Measurements from ENCODE around the gene SLC37A1.

SLC37A1 gene

DNA sequence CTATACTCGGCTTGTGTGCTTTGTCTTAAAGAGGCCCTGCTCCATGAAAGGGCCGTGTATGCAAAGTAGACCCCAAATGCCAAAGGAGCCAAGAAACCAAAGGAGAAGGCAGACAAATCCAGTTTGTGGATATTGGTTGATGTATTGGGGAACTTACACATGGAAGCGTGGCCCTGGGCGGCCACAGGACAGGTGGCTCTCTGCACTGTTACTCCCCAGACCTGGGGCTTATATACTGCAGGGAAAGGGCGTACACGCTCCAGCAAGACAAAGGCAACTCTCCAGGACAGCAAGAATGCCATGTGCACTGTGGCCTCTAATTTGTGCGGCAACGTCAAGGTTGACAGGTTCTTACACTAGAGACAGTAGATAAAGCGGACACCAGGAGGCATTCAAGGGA, 42.4 kb upstream of the SLC37A1 start:
- H3K9me3 ChIP-seq (ENCODE audit: control insufficient read depth, low read length) = no peaks in the 10 kb centered on the region
- peaks cover 9% of the 10 kb centered on the region for H3K4me1 ChIP-seq (ENCODE audit: control insufficient read depth, insufficient read depth, low read length, poor library complexity, severe bottlenecking)
- H3K36me3 ChIP-seq (ENCODE audit: control insufficient read depth, insufficient read depth, low read length) = no peaks in the 10 kb centered on the region
- no peak overlapping the region for H3K27ac ChIP-seq (ENCODE audit: low read depth, low read length, severe bottlenecking)
- no peak overlapping the region for H3K4me3 ChIP-seq (ENCODE audit: extremely low read depth, insufficient read depth, low read length, poor library complexity, severe bottlenecking)
- WGBS, 2 experiments (ENCODE audit: insufficient coverage in 2 of 2) = 90 to 95% methylated on average over 8 to 9 of the region's 9 CpGs

DNA sequence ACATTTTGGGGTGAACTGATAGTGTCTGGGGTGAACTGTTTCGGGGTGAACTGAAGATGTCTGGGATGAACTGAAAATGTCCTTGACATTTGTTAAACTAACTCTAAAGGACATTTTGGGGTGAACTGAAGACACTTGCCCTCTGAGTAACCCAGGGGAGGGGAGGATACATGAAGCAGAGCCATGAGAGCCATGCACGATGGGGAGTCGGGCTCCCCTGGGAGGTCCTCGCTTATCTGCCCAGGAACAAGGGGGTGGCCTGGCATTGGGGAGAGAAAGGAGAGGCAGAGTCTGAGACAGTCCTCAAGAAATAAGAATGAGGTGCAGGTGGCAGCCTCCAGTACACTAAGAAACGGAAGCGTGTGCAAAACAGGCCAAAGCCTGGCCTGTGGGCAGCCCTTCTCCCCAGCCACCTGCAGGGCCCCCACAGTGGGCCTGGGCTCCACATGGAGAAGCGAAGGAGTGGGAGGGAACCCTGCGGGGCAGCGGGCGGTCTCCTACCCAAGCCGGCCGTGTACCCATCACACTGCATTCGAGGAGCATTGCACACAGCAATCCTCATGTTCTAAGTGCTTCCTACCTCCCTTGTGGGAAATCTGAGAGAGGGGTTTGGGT, 41.8 kb upstream of the SLC37A1 start:
- WGBS, 2 experiments (ENCODE audit: insufficient coverage in 2 of 2) = 91 to 94% methylated on average over 6 to 8 of the region's 13 CpGs
- Histone ChIP-seq H3K36me3 (ENCODE audit: control insufficient read depth, insufficient read depth, low read length) (no peaks in the 10 kb centered on the region), H3K4me1 (ENCODE audit: control insufficient read depth, insufficient read depth, low read length, poor library complexity, severe bottlenecking) (peaks cover 9% of the 10 kb centered on the region), H3K9me3 (ENCODE audit: control insufficient read depth, low read length) (no peaks in the 10 kb centered on the region), H3K27ac (ENCODE audit: low read depth, low read length, severe bottlenecking) (no peak overlapping the region), H3K4me3 (ENCODE audit: extremely low read depth, insufficient read depth, low read length, poor library complexity, severe bottlenecking) (no peak overlapping the region)

DNA sequence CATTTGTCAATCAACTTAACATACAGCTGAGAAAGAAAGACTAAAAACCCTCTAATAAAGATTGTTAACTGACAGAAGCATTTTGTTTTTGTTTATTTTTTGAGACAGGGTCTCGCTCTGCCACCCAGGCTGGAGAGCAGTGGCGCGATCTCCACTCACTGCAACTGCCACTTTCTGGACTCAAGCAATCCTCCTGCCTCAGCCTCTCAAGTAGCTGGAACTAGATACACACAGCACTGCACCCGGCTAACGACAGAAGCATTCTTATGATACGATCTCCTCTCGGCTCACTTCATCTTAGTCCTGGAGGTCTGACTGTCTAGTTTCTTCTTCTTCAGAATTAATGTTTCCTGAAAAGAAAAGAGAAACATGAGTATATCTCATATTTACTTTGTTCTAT, 41.1 kb upstream of the SLC37A1 start:
- H3K4me1 ChIP-seq (ENCODE audit: control insufficient read depth, insufficient read depth, low read length, poor library complexity, severe bottlenecking) = peaks cover 9% of the 10 kb centered on the region
- H3K27ac ChIP-seq (ENCODE audit: low read depth, low read length, severe bottlenecking) = no peak overlapping the region
- no peak overlapping the region for H3K4me3 ChIP-seq (ENCODE audit: extremely low read depth, insufficient read depth, low read length, poor library complexity, severe bottlenecking)
- no peaks in the 10 kb centered on the region for H3K36me3 ChIP-seq (ENCODE audit: control insufficient read depth, insufficient read depth, low read length)
- WGBS, 2 experiments (ENCODE audit: insufficient coverage in 2 of 2) = 86 to 87% methylated on average over 6 of the region's 7 CpGs
- H3K9me3 ChIP-seq (ENCODE audit: control insufficient read depth, low read length) = no peaks in the 10 kb centered on the region

DNA sequence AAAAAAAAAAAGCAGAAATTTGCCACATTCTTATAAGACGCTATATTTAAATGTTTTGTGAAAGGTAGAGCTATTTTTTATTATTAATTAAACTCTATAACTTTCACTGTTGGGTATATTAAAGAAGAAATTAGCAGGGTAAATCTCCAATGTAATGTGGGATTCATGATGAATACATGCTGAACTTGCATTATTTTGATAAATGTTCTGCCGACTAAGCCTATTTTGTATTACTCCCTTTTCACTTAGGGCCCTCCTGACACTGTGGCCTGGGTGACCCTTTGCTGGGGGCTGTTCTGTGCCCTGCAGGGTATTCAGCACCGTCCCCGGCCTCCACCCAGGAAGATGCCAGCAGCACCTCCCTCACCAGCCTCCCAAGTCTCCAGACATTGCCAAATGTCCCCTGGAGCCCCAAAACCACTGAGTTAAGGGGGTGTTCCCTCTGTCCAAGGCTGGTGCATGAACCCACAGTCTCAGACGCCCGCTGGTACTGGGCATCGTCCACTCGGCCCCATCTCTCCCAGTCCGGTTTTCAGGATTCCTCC, 40.1 kb upstream of the SLC37A1 start:
- no peaks in the 10 kb centered on the region for H3K36me3 ChIP-seq (ENCODE audit: control insufficient read depth, insufficient read depth, low read length)
- no peaks in the 10 kb centered on the region for H3K9me3 ChIP-seq (ENCODE audit: control insufficient read depth, low read length)
- peaks cover 9% of the 10 kb centered on the region for H3K4me1 ChIP-seq (ENCODE audit: control insufficient read depth, insufficient read depth, low read length, poor library complexity, severe bottlenecking)
- H3K4me3 ChIP-seq (ENCODE audit: extremely low read depth, insufficient read depth, low read length, poor library complexity, severe bottlenecking) = no peak overlapping the region
- no peak overlapping the region for H3K27ac ChIP-seq (ENCODE audit: low read depth, low read length, severe bottlenecking)
- WGBS, 2 experiments (ENCODE audit: insufficient coverage in 2 of 2) = 80 to 86% methylated on average over 6 to 7 of the region's 9 CpGs

DNA sequence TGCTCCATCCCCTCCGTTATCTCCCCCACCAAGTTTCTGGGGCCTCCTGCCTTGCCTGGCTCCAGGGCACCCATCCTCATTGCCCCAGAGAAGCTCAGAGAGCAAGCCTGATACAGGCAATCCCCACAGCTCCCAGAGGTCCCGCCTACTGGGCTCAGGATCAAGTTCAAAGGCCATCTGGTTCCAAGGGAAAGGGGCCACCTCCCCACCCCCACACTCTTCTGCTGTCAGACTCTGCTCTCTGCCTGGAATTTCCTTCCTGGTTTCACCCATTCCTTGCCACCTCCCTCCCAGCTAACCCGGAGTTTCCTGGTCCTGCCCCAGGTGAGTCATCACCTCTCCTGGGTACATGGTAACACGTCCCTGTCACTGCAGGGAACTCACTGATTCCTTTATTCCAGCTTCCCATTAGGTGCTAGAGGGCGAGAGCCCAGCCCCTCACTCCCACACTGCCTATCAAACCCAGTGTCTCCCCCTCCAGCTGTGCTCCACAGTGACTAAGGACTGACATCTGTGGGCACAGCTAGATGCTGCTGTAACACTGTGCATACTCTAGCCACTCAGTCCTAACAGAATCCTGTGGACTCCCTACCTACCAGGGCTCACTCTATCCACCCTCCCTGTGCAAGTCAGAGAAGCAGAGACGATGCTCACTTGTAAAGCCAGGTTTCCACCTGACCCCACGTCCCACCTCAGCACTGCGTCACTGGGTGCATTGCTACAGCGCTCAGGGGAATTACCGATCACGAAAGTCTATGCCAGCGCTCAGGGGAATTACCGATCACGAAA, 39.4 kb upstream of the SLC37A1 start:
- 72 to 73% methylated on average over 12 to 13 of the region's 14 CpGs for WGBS, 2 experiments (ENCODE audit: insufficient coverage in 2 of 2)
- H3K4me3 ChIP-seq (ENCODE audit: extremely low read depth, insufficient read depth, low read length, poor library complexity, severe bottlenecking) = no peak overlapping the region
- peaks cover 9% of the 10 kb centered on the region for H3K4me1 ChIP-seq (ENCODE audit: control insufficient read depth, insufficient read depth, low read length, poor library complexity, severe bottlenecking)
- no peaks in the 10 kb centered on the region for H3K9me3 ChIP-seq (ENCODE audit: control insufficient read depth, low read length)
- no peak overlapping the region for H3K27ac ChIP-seq (ENCODE audit: low read depth, low read length, severe bottlenecking)
- H3K36me3 ChIP-seq (ENCODE audit: control insufficient read depth, insufficient read depth, low read length) = no peaks in the 10 kb centered on the region

DNA sequence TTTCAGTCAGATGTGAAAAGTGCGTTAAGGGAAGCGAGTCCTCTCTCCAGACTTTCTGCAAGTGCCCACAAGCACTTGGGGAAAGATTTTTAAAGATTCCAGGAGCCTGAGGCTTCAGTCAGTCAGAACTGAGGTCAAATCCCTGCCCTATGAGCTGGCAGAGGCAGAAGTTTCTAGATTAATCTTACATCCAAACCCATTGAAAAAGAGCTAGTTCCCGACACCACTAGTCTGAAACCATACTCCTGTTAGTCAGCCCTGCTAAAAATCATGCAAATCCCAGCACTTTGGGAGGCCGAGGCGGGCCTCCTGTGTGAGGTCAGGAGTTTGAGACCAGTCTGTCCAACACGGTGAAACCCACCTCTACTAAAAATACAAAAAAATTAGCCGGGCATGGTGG, 38.6 kb upstream of the SLC37A1 start:
- H3K9me3 ChIP-seq (ENCODE audit: control insufficient read depth, low read length) = no peaks in the 10 kb centered on the region
- peaks cover 9% of the 10 kb centered on the region for H3K4me1 ChIP-seq (ENCODE audit: control insufficient read depth, insufficient read depth, low read length, poor library complexity, severe bottlenecking)
- H3K27ac ChIP-seq (ENCODE audit: low read depth, low read length, severe bottlenecking) = no peak overlapping the region
- H3K4me3 ChIP-seq (ENCODE audit: extremely low read depth, insufficient read depth, low read length, poor library complexity, severe bottlenecking) = no peak overlapping the region
- WGBS, 2 experiments (ENCODE audit: insufficient coverage in 2 of 2) = 77 to 89% methylated on average over 4 to 6 of the region's 7 CpGs
- no peaks in the 10 kb centered on the region for H3K36me3 ChIP-seq (ENCODE audit: control insufficient read depth, insufficient read depth, low read length)

DNA sequence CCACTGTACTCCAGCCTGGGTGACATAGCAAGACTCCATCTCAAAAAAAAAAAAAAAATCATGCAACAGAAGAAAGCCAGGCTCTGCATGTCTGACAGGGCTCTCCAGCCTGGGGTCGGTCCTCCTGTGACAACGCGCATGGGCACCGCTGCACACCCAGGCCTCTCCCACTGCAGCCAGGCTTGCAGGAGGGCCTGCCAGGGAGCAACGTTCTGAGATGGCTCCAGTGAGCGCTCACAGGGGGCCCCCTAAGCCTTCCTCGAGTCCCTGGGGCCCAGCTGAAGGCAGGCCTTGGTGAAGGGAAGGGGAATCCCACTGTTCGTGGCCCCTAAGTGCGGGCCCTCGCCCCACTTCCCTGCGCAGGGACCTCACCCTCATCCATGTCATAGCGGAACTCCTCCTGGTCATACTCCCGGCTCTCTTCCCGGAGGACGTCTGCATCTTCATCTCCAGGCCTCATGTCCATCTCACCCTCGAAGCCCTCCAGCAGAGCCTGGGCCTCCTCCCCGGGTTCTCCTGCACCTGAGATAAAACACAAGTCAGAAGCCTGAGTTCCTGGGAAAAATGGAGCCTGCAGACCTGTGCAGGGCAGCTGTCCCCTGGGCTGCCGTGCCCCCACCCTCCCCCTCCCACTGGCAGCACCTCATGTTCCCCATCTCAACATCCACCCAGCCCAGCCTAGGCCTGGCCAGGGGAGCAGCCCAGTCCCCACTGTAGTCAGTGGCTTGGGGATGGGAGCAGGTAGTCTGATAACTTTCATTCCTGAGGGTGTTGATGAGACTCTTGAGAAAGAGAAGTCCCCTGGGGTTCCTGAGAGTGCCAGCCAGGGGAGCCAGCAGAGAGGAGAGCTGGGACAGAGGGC, 37.9 kb upstream of the SLC37A1 start:
- H3K9me3 ChIP-seq (ENCODE audit: control insufficient read depth, low read length) = no peaks in the 10 kb centered on the region
- H3K4me1 ChIP-seq (ENCODE audit: control insufficient read depth, insufficient read depth, low read length, poor library complexity, severe bottlenecking) = peaks cover 9% of the 10 kb centered on the region
- H3K27ac ChIP-seq (ENCODE audit: low read depth, low read length, severe bottlenecking) = no peak overlapping the region
- no peaks in the 10 kb centered on the region for H3K36me3 ChIP-seq (ENCODE audit: control insufficient read depth, insufficient read depth, low read length)
- 86 to 96% methylated on average over 13 to 16 of the region's 18 CpGs for WGBS, 2 experiments (ENCODE audit: insufficient coverage in 2 of 2)
- H3K4me3 ChIP-seq (ENCODE audit: extremely low read depth, insufficient read depth, low read length, poor library complexity, severe bottlenecking) = no peak overlapping the region

DNA sequence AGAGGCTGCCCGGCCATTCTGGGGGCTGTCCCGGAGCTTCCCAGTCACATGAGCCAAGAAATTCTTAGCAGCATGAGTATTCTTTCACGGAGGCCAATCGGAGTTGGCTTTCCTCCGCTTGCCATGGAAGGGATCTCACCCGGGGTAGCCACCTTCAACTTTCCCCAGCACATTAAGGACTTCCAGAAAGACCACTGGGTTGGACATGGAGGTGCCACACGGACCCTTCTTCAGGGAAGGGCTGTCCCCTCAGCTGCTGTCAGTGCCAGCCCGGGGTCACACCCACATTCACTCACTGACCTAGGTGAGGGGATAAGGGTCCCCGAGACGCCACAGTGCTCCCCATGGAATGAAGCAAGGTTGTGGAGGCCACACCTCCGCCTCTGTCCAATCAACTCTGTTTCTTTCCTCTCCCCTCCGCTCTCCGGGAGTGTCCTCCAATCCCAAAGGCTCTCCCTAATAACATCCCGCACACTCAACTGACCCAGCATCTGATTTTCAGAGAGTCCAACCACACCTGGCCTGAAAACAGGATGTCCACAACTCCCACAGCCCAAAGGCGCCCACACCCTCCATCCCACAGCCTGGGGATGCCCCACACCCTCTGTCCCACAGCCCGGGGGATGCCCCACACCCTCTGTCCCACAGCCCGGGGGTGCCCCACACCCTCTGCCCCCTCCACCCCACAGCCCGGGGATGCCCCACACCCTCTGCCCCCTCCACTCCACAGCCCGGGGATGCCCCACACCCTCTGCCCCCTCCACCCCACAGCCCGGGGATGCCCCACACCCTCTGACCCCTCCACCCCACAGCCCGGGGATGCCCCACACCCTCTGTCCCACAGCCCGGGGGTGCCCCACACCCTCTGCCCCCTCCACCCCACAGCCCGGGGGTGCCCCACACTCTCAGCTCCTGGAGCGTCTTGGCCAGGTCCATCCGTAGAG, 37.0 kb upstream of the SLC37A1 start:
- H3K4me3 ChIP-seq (ENCODE audit: extremely low read depth, insufficient read depth, low read length, poor library complexity, severe bottlenecking) = no peak overlapping the region
- 92 to 96% methylated on average over 8 to 14 of the region's 25 CpGs for WGBS, 2 experiments (ENCODE audit: insufficient coverage in 2 of 2)
- no peaks in the 10 kb centered on the region for H3K9me3 ChIP-seq (ENCODE audit: control insufficient read depth, low read length)
- no peaks in the 10 kb centered on the region for H3K36me3 ChIP-seq (ENCODE audit: control insufficient read depth, insufficient read depth, low read length)
- no peak overlapping the region for H3K27ac ChIP-seq (ENCODE audit: low read depth, low read length, severe bottlenecking)
- H3K4me1 ChIP-seq (ENCODE audit: control insufficient read depth, insufficient read depth, low read length, poor library complexity, severe bottlenecking) = peaks cover 9% of the 10 kb centered on the region

DNA sequence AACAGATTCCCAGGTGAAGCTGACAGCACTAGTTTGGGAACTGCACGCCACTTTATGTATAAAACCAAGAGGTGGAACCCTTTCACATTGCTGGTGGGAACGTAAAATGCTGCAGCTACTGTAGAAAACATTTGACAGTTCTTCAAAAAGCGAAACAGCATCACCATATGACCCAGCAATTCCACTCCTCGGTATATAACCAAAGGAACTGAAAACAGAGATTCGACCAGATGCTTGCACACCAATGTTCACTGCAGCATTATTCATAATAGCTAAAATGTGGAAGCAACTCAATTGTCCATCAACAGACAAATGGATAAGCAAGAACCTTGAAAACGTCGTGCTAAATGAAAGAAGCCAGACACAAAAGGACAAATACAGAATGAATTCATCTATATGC, 35.1 kb upstream of the SLC37A1 start:
- WGBS, 2 experiments (ENCODE audit: insufficient coverage in 2 of 2) = 87 to 96% methylated on average over 4 to 7 of the region's 7 CpGs
- Histone ChIP-seq H3K27ac (ENCODE audit: low read depth, low read length, severe bottlenecking) (no peak overlapping the region), H3K9me3 (ENCODE audit: control insufficient read depth, low read length) (no peaks in the 10 kb centered on the region), H3K4me1 (ENCODE audit: control insufficient read depth, insufficient read depth, low read length, poor library complexity, severe bottlenecking) (peaks cover 9% of the 10 kb centered on the region), H3K4me3 (ENCODE audit: extremely low read depth, insufficient read depth, low read length, poor library complexity, severe bottlenecking) (no peak overlapping the region), H3K36me3 (ENCODE audit: control insufficient read depth, insufficient read depth, low read length) (no peaks in the 10 kb centered on the region)

DNA sequence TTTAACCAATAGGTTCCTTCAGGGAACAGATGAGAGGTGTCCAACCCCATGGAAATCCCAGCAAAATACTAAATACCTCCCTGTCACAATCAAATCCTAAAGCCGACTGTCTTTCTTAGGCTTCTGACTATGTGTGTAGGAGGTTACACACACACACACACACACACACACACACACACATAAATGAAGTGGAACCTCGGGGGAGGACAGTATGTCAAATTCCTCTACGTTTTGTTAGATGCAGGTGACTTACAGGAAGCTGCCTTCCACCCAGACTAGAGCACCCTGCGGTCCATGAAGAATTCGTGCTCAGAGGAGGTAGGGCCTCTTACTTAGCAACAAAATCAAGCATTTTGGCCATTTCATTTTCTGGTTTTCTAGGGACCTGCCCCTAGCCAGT, 34.1 kb upstream of the SLC37A1 start:
- no peak overlapping the region for H3K27ac ChIP-seq (ENCODE audit: low read depth, low read length, severe bottlenecking)
- H3K4me1 ChIP-seq (ENCODE audit: control insufficient read depth, insufficient read depth, low read length, poor library complexity, severe bottlenecking) = no peaks in the 10 kb centered on the region
- no peaks in the 10 kb centered on the region for H3K36me3 ChIP-seq (ENCODE audit: control insufficient read depth, insufficient read depth, low read length)
- no peaks in the 10 kb centered on the region for H3K9me3 ChIP-seq (ENCODE audit: control insufficient read depth, low read length)
- H3K4me3 ChIP-seq (ENCODE audit: extremely low read depth, insufficient read depth, low read length, poor library complexity, severe bottlenecking) = no peak overlapping the region
- 47 to 85% methylated on average over 3 to 4 of the region's 5 CpGs for WGBS, 2 experiments (ENCODE audit: insufficient coverage in 2 of 2)
